Measurements from ENCODE around the gene KCNE4.

The KCNE4 gene

GRCh38 chr2:223088866-223089265, 36.9 kb downstream of the KCNE4 start:
- DNase-seq (ENCODE audit: low read depth): no peak

DNA sequence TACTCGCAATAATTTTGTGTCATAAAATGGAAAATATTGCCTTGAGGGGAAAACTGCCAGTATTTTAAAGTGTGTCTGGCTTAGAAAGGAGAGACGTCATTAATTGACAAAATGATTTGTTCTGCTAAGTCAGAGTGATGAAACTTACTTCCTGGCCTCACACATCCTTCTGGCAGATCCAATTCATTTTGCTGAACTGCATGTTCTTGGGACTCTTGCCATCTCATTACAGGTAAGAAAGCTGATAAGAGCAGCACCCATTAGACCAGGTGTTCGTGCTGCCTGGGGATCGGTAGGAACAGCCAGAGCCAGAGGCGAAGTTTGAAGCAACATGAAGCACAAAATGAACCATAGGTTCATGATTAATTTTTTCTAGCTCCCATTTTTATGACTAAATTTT, 38.0 kb downstream of the KCNE4 start:
- DNase-seq (ENCODE audit: low read depth): no peak

DNA sequence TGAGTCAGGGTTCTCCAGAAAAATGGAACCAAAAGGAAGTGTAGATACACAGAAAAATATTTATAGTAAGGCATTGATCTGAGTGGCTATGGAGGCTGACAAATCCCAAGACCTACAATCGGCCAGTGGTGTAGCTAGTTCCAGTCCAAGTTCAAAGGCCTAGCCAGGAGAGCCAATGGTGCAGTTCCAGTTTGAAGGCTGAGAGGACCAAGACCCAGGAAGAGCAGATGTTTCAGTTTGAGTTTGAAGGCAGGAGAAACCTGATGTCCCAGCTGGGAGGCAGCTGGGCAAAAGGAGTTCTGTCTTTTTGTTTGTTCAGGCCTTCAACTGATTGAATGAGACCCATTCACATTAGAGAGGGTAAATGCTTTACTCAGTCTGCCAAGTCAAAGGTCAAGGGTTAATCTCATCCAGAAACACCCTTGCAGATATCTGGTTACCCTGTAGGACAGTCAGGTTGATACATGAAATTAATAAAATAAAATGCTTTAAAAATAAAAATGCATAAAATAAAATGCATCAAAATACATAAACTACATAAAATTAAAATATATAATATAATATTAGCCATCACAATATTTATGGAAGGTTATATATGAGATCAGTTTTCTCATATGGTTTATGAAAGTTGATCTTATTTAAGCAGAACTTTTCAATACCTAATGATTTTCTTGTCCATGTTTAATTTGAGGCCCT, 38.7 kb downstream of the KCNE4 start:
- DNase-seq (ENCODE audit: low read depth): no peak

- DNase-seq (ENCODE audit: low read depth): no peak
These were observed 40.7 kb downstream of the KCNE4 start for GRCh38 chr2:223092667-223093066.

DNA sequence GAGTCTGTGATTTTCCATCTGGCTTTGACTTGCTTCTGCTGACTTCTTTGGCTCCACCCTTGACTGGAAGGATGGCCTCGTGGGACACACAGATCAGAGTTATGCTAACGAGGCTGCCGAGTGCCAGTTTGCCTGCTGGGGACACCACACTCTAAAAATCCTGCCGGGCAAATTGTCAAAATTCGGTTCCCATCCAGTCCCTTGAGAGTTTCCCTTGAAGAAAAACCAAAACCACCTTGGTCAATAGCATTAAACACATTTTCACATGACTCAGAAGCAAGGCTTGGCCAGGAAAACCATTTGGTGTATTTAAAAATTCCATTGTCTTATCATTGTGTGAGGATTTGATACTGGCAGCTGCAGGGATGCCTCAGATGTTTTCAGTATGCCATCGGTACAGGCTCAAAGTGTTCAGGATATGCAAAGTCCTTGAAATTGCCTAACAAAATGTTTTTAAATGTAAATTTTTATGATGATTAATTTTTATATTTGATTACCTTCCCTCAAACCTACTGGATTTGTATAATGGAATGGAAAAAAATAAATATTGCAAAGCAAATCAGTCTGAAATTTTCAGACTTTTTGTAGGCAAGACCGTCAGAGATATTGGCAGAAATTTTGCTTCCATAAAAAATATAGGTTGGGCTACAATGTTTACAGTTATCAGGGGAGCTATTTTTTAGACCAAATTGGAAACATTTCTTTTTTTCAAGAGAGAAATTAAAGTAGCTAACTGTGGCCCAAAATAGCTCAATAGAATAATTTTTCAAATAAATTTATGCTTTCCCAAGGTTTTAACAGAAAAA, 41.6 kb downstream of the KCNE4 start:
- DNase-seq (ENCODE audit: low read depth): no peak

DNA sequence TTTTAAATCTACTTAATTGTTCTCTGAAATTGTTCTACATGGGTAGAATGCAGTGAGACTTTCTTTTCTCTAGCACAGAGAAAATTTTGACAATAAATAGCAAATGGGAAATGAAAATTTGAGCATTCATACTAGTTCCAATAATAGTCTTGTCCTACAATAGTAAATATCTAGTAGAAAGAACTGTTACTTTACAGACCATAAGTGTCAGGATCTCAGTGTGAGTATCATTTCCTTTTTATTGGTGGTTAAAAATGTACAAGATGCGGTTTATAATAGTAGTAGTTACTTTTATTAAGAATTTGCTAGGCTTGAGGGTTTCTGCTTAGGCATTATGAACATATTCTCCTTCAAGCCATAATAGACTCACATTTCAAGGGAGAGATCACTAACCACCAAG, 43.2 kb downstream of the KCNE4 start:
- no peak for DNase-seq (ENCODE audit: low read depth)

DNA sequence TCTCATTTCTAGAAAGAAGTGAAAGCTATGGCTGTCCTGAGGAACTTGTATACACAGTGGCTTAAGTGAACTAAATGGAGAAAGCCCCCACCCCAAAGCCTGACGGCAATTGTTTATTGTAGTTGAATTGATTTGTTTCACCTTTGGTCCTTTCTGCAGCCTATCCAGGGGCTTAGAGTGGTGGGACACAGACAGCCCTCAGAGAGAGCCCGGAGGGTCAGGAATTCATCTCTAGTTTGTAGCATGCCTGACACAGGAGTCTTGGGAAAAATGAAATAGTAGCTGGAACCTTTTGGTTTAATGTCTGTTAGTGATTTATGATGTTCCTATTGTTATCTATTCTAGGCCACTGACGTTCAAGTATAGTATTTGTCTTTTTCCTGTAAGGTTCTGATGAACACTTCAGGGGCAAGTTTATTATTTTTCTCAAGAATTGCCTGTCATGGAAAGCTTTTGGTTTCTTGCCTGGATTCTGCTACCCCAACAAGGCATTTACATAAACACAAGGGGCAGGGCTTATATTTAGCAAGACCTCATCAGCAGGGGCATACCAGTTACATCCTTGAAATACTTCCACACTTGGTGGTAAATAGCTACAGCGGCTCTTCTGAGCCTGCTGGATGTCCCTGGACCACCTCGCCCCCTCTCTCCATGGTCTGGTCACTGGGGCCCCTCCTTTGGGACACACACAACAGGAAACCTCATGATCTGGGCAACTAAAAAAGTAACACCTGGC, 44.4 kb downstream of the KCNE4 start:
- no peak for DNase-seq (ENCODE audit: low read depth)

GRCh38 chr2:223097888-223098383, 45.9 kb downstream of the KCNE4 start:
- DNase-seq (ENCODE audit: low read depth): no peak

DNA sequence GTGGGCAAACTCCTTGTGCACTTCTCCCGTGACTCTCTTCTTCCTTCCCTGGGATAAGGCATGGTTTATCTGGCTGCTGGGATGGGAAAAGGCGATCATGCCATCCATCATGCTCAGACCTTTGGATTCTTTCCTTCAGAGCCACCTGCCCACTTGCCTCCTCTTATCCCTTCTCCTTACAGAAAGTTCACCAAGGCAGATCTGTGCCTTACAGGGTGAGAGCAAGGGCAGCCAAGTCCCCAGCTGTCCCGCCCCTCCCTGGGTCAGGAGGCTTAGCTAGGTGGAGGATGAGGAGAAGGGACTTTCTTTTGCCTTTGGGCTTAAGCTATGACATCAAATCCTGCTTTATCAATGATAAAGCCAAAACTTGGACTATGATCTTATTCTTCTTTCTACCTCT, 47.6 kb downstream of the KCNE4 start:
- no peak for DNase-seq (ENCODE audit: low read depth)

DNA sequence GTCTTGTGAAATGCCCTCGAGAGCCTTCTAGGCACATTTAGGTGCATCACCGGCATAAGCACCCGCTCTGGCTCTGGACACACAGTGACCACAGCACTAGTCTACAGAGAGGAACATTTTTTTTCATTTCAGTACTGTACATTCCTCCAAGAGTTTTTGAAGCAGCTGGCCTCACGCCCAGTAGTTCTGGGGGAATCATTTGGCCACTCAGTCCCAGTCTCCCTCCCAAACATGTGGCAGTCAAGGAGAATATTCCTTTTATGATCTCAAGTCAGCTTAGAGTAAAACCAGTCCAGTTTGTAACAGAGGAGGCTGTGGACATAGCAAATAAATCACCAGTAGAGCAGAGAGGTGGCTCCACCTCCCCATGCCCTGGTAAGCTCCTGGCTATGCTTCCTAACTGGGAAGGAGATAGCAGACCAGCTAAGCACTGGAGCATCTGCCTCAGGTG, 48.1 kb downstream of the KCNE4 start:
- DNase-seq (ENCODE audit: low read depth): no peak

DNA sequence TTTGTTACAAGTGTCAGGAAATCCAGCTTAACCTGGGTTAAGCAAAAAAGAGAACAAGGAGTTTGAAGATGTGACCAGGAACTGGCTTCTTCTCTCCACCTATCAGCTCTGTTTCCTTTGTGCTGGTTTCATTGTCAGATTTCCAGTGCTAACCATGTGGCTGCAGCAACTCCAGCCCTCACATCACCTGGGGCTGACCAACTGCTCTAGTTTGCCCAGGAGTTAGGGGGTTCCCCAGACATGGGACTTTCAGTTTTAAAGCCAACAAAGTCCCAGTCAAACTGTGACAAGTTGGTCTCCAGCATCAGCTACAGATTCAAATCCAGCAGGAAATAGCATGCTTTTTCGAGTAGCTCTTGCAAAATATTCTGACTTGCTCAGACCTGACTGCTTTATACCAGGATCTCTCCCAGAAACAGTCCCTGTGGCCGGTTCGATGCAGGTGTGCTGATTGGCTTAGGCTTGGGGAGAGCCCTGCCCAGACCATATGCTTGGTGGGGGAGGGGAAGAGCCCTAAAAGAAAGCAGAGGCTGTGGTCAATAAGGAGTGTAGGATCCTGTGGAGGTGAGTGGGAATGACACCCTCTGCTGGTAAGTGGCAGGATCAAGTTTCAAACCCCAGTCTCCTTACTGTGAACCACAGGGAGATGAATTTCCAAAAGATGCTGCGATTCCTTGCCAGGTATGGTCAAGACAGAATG, 49.5 kb downstream of the KCNE4 start:
- DNase-seq (ENCODE audit: low read depth): no peak

DNA sequence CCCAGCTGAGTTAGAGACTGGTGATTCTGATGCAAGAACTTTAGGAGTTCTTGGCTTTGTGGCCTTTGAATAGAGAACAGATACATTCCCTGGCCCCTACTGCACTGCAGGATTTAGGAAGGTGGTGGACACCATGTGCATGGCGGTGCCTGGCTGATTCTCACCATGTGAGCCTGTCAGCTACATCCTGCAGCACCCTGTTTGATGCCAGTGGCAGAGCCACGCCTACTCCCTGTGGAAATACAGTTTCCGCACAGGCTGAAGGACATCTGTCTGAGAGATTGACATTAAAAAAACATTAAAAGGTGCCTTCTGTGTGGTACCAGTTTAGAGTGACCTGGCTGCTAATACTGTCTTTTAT, 50.0 kb downstream of the KCNE4 start:
- no peak for DNase-seq (ENCODE audit: low read depth)

- DNase-seq (ENCODE audit: low read depth): no peak
These were observed 50.5 kb downstream of the KCNE4 start for GRCh38 chr2:223102450-223102849.

- no peak for DNase-seq (ENCODE audit: low read depth)
These were observed 52.5 kb downstream of the KCNE4 start for GRCh38 chr2:223104336-223105132.

All from activated T-helper 1 cell treated with Interleukin-2 at 50 U/mL for 16 hours (primary cell).